K562 treated with DMSO at 1 percent for 24 hours (cell line): Measurements from ENCODE around the gene PTPRT. TPM values are rescaled to one million over a fixed set of nuclear protein-coding genes. Genes with fewer than 3 reads are reported as not detected.

Experiments used
- total RNA-seq: library from RNA; unstranded; fragments of 300-600 nt; gene quantifications from 2 replicates; pipeline ENCODE4 v1.2.3, GENCODE V29; 2022; ENCODE audit warnings: low read depth; ENCODE audit not compliant: insufficient read depth

PTPRT gene
- not detected in 2 replicates for total RNA-seq

DNA sequence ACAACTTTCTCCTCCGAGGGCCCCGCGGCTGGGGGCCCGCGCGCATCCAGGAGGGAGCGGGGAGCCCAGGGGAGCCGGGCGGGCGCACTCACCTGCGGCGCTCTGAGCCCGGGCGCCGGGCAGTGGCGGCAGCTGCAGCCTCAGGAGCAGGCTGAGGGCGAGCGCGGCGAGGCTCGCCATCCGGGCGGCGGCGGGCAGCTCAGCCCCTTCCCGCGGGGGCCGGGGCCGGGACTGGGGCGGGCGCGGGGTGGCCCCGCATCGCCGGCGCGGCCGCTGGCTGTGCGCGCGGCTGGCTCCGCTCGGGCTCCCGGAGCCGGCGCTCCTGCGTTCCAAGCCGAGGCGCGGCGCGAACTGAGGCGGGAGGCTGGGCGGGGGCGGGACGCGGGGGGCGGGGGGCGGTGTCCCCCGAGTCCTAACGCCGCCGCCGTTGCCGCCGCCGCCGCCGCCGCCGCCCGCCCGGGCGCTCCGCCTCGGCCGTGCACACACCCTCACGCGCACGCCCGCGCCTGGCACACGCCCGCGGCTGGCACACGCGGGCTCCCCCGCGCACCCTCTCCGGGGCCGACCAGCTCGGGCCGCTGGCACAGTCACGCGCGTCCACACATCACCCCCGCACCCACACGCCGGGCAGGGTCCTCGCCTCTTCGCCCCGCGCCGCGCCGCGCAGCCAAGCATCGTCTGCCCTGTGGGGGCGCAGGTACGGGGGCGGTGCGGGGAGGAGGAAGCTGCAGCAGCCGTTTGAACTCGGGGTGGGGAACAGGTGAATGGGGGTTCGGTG lies at the start of gene PTPRT:
Gene PTPRT, minus strand, starts transcription at position 353 of the 778 bp plus-strand sequence. Its CDS starts 173 bp downstream, at position 180.

